Stimulated activated CD4-positive, alpha-beta T cell treated with anti-CD3 and anti-CD28 coated beads, Interleukin-1b, Interleukin-23, amount 100 ng/mL, for 4 hours (primary cell): ENCODE results near the gene MMP1.

ENCODE experiments used
- DNase-seq, 2 donors: peaks; one replicate each; pipeline ENCODE4 v3.0.0-alpha.2; 2020; ENCODE audit warnings: low read depth in 2 of 2

The MMP1 gene

DNA sequence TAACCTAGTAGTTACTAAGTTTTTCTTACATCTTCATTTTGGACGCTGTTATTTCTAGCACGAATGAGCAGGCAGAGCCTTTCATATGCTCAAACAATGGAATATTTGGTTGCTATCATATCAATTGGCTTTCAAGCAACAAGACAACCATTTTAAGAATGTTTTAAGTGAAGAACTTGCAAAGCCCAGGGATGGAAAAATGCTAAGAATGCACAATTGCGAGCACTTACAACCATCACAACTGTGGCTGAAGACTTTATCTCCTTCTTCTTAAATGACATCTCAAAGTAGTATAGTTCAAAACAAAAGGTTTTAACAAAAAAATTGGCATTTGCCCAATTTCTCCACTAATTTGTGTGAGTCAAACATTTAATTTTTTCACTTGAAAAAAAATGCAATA, 8.3 kb upstream of the MMP1 start:
- DNase-seq = no peak

DNA sequence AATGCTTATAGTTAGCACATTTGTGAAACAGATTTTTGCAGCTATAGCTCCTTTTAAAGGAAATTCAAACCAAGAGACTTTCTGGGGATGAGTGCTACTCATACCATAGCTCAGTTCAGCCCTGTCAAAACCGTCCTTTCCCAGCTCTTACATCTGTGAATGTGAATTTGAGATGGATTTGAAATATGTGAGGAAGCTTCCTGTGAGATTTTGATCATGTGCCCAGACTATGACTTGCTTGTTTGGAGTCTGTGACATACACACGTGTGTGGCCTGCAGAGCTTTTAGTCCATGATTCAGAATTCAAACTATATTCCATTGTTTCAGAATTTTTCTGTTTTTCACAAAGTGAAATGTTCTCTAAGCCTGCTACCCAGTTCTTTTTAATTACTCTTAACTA, 4.4 kb upstream of the MMP1 start:
- DNase-seq = no peak

DNA sequence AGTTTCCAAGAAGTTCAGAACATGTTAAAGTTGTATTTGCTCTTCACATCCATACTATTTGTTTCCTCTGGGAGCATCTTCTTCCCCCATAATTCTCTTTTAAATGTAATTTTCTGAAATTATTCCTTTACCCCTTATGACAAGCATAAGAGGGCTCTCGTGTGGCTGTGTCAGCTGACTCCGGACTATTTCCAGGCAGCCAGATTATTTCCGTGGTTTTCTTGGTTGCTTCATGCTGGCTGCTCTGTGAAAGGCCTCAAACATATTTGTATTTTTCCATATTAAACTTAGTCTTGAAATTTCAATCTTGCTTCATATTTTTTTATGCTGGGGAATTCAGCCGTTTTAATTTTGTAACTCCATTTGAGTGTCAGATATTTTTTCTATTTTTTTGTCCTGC, 2.8 kb upstream of the MMP1 start:
- DNase-seq = no peak

DNA sequence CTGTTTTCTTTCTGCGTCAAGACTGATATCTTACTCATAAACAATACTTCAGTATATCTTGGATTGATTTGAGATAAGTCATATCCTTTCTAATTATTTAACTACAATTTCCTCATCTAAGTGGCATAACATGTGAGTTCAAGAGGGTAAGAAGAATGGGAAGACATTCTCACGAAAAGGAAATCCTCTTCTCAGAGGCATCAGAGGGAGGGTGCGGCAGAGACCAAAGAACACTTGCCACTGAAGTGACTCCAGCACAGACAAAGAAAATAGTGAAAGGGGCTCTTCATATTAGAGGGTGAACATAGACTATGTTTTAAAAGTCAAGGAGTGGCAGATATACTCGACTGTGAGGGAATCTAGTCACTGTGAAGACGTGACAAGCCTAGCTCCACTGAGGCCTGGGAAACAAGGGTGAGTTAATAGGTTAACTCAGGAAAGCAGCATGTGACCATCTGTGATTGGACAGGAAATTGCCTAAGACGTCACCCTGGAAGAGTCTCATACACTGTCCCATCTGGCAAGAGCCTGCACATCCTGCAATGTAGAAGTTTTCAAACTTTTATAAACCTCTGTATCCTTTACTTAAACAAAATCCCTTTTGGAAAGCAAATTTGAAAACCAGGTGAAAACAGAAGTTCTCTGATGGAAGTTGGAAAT, 1.9 kb upstream of the MMP1 start:
- DNase-seq = no peak

DNA sequence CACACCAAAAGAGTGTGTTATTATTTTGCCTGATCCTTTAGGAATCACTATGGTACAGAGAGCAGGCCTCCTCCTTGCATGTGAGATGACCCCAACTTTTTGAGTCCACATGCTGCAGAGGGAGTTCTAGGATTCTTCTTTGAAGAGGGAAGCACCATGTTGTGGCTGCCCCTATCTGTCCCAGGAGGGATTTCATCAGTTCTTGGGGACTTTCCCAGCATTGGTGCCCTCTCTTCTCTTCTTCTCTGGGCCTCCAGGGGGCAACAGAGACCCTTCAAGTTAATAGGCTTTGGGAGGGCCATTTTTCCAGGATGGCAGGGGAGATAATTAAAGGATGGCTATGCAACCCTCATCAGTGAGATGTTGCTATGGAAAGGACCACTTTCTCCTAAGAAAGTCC, 3.6 kb downstream of the MMP1 start:
- DNase-seq = no peak

DNA sequence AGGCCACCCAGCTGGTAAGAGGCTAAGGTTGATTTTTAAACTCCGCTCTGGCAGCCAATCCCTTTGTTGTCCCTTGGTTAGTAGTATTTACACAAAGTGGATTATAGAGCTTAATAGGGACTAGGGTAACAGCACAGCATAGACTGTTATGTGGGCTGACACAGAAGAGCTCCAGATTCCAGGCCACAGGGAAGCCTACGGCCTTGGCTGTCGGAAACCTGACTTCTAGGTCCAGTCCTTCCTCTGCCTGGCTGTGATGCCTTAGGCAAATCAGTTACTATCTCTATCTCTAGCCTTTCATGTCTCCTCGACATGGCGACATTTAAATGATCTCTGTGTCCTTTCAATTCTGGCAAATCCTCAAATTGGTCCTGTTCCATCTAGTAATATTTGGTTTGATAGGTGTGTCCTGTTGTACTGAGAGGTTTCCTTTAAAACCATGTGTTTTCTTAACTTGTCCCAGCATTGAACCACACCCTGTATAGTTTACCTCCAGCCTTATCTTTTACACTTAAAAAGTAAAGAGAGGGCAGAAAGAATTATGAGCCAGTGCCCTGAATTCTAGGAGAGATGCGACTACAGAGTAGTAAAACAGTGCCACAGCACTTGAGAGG, 4.2 kb downstream of the MMP1 start:
- no peak for DNase-seq

DNA sequence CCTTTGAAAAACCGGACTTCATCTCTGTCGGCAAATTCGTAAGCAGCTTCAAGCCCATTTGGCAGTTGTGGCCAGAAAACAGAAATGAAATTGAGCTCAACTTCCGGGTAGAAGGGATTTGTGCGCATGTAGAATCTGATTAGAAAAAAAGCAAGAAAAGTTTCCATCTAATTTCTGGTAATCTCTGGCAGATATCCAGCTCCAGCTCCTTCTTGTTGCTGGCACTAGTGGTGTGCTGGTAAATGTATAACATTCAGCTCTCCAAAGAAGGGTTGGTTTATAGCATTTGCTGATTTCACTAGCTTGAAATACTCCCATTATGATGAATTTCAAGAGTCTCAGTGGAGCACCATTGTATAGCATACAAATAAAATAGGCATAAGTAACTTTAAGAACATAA, 5.4 kb downstream of the MMP1 start:
- DNase-seq = no peak

DNA sequence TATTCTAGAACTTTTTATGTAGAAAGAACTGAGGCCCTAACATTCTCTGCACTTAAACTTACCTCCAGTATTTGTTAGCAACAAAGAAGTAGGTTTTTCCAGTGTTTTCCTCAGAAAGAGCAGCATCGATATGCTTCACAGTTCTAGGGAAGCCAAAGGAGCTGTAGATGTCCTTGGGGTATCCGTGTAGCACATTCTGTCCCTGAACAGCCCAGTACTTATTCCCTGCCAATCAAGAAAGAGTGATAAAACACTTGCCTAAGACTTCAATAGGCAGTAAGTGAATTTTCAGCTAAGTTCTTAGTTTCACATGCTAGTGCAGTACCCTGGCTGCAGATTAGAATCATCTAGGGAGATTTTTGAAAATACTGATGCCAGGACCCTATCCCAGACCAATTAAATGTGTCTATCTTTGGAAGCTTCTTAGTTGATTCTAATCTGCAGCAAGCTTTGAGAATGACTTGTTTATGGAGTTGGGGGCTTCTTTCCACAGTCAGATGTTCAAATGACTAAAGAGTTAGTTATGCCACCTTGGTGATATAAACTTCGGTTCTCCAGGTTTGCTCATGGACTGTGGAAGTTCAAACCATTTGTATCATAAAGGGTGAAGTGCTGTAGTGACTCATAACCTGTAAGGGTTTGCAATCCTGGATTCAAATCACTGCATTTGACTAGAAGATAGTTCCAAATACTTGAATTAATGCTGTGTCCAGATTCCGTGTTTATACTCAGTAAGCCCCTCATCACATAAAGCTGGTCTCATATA, 6.5 kb downstream of the MMP1 start:
- no peak for DNase-seq

DNA sequence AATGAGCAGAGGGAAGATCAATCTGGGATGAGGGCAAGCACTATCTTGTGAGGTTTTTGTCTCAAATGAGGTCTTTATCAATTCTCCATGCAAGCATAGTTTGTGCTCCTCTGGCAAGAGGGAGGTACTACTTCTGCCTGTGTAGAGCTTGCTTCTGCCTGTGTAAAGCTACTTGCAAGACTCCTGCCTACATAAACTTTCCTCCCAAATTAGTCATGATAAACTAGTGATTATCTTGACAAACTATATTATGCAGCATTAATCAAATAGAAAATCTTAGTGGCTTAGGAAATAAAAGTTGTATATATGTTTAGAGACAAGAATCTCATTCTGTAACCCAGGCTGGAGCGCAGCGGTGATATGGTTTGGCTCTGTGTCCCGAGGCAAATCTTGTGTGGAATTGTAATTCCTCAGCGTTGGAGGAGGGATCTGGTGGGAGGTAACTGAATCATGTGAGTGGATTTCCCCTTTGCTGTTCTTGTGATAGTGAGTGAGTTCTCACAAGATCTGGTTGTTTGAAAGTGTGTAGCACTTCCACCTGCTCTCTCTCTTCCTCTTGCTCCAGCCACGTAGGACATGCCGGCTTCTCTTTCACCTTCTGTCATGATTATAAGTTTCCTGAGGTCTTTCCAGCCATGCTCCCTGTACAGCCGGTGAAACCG, 9.5 kb downstream of the MMP1 start:
- no peak for DNase-seq

DNA sequence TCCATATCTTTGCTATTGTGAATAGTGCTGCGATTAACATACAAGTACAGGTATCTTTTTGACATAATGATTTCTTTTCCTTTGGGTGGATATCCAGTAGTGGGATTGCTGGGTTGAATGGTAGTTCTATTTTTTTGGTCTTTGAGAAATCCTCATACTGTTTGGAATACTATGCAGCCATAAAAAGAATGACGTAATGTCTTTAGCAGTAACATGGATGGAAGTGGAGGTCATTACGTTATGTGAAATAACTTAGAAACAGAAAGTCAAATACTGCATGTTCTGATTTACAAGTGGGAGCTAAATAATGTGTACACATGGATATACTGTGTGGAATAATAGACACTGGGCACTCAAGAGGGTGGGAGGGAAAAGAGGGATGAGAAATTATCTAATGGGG, 13.6 kb downstream of the MMP1 start:
- DNase-seq = no peak

DNA sequence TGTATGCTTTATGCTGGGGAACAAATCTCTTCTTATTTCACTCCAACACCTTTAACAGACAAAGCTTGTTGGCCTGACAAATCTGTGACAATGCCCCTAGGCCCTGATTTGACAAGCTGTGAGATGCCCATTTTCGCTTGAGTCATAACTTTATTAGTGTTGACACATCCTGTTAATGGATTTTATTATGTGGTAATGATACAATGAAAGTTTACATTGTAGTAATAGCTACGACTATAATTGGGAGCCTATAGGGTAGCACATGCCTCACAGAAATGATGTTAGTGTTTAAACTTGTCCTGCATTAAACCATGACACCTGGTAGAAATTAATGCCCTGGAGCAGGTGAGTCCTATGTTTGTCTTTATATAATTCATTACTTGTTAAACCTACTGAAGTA, 14.2 kb downstream of the MMP1 start:
- no peak for DNase-seq

DNA sequence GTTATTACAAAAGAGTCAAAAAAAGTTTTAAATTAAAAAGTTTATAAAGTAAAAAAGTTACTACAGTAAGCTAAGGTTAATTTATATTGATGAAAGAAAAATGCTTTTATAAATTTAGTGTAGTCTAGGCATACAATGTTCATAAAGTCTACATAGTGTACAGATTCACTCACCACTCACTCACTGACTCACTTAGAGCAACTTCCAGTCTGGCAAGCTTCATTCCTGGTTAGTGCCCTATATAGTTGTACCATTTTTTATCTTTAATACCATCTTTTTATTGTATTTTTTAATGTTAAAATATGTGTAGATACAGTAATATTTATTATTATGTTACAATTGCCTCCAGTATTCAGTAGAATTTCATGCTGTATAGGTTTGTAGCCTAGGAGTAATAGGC, 14.9 kb downstream of the MMP1 start:
- no peak for DNase-seq

DNA sequence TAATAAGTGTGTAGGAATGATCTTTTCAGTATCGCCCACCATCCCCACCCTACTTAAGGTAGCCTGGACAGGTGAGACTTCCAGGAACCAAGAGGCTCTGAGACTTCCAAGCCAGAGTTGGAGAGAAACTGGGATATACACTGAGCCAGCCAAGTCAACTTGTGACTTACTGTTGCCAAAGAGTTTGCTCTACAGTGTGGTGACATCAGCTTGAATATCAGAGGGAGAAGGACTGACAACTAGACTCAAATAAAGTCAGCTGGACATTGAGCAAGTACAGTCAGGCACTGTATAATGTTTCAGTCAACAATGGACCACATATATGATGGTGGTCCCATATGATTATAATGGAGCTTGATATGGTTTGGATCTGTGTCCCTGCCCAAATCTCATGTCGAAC, 16.3 kb downstream of the MMP1 start:
- no peak for DNase-seq

DNA sequence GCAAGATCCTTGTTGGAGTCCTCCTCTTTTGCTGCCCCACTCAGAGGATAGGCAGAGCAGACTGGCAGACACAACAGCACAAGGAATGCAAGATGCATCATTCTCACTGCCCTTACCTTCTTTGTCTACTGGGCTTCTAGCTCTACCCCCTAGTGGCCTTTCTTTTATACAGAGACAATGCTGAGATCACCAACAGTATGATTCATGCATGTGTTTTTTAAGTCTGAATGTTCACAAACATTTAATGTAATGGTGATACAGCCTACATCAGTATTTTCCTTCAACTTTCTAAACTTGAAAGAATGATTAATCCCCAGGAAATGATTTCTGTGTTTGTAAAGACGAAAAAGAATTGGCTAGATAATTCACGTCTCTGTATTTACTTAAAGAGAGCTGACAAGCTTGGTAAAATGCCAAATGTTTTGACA, 17.5 kb downstream of the MMP1 start, which contains the start of gene MMP10:
Gene MMP10 (minus strand): TSS at position 138 of the 428 bp plus-strand sequence. CDS start 37 bp downstream, at position 101.
- no peak for DNase-seq

DNA sequence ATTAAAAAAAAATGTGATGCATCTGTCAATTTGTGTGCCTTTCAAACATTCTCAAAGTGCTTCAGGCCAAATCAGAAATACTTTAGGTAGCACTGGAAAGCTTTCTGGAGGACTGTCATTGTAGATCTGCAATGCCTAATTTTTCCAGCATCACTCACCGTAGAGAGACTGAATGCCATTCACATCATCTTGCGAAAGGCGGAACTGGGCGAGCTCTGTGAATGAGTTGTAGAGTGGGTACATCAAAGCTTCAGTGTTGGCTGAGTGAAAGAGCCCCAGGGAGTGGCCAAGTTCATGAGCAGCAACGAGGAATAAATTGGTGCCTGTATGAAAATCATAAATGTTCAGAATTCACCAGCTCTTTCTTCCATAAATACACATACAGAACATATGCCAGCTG, 21.5 kb downstream of the MMP1 start:
- DNase-seq = no peak

DNA sequence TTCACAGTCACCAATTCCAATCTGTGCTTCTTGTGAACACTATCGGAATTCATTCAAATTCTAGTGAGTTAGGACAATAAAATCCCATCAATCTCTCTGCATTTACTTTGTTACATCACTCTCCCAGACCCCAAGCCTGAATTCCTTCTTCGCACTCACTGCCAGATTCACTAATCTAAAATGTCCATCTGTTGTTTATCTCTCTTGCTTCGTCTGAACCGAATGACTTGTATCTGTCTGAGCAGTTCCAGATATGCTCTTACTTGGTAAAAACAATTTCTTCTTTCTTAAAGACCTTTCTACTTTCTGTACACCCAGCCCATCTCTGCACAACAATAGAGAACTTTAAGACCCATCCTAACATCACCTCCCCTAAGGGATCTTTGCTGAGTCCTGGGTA, 24.6 kb downstream of the MMP1 start:
- no peak for DNase-seq

DNA sequence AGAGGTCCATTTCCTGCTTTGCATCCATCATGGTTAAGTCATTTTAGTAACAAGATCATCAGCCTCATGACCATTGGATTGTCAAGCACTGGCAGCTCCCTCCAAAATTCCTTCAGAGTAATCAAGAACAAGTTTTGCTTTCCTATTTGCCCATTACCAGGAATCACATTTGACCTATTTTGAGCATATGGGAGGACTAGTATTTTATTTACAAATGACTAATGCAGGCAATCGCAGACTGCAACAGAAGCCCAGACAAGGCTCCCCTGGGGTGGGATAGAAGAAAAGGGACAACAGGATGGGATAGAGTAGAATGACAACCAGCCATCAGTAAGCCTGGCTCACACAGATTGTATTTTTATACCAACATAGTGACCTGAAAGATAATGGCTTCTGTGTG, 26.6 kb downstream of the MMP1 start:
- no peak for DNase-seq

DNA sequence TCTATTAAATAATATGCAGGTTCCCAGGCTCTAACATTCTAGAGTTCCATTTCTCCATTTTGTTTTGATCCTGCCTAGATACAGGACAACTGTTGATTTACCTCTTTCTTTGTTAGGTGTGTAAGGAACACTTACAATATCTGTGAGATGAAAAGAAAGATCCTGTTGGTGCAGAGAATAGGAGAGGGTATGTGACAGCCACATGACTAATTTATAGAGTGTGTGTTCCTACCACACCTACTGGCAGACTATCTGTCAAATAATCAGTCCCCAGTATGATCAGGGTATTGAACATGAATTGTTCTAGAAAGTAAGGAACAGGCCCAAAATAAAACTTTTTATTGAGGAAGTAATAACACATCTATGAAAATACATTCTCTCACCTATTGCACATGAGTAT, 27.8 kb downstream of the MMP1 start:
- no peak for DNase-seq

DNA sequence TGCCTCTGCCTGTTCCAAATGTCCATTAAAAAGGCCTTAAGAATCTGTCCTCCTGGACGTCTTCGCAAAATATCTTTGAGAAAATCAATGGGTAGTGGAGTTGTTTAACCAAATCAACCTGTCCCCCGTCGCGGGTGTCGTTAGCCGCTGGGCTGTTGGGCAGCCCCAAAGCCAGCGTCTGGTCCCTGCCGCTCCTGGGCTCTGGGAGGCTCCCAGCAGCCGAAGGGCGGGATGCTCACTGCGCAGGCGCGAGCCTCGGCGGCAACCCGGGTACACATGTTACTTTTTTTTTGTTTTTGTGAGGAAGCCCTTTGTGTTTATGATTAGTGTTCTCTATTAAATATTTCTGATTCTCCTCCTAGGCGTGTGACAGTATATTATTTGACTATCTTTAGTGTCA, 30.2 kb downstream of the MMP1 start:
- DNase-seq = no peak

DNA sequence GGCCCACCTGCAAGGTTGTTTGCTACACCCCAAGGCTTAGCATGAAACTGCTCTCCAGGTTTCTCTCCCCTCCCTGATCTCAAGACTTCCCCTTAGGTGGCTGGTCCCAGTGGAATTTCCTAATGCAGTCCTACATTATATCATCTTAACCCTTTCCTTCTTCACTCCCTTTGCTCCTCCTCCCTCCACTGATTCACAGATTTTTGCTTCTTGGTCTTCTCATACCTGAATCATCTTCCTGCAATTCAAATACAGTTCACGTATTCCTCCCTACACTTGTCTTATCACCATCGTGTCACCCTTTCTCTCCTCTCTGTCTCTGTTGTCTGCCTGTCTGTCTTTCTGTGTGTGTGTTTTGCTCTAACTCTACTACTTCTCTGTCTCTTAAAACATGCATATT, 34.5 kb downstream of the MMP1 start:
- no peak for DNase-seq

DNA sequence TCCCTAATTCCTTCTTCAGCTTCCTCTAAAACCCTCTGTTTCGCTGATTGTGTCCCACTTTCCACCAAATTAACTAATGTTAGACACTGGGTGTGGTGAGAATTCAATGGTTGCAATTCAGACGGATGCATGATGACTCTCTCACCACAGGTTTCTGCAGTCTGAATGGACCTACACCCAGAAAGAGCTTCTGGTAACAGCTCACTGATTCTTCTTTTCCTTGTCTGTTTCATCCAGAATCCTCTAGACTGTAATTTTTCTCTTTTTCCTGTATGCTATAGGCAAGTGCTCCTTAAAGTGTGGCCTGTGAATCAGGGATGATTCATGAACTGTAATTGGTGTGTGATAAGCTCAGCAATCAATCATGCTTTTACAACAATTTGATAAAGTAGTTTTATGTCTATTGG, 35.6 kb downstream of the MMP1 start:
- no peak for DNase-seq

DNA sequence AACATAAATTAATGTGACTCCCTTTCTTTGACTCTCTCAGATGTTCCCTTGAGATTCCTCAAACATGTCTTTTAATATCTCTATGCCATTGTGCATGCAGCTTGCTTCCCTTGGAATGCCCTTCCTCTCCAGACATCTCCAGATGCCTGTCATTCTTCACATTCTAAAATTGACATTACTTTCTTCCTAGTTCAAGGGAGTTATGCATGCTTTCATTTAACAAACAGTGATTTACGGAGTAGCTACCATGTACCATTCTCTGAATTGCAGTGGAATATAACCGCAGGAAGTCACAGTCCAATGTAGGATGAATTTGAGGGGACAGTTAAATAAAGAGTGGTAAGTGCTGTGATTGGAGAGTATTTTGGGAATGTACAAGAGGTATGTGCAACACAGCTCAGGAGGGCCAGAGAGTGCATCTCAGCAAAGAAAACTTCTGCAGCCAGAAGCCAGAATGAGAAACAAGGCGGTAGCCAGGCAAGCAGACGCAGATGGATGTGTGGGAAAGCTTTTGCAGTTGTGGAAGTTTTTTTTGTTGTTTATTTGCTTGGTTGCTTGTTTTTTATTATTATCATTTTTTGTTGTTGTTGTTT, 36.2 kb downstream of the MMP1 start:
- no peak for DNase-seq
